ENCODE data around the gene FAM107B.

The FAM107B gene

GRCh38 chr10:14674376-14675050 lies 100.2 kb downstream of the FAM107B start:
- Mint-ChIP-seq H3K9me3 (no peaks in the 10 kb centered on the region), H3K4me3 (no peak overlapping the region), H3K27ac (peak overlapping the region; percentile 42 to 68 (median 44)), H3K36me3 (ENCODE audit: low read depth) (no peaks in the 10 kb centered on the region), H3K27me3 (ENCODE audit: low read depth) (peaks cover 7% of the 10 kb centered on the region), H3K4me1 (peaks cover 18% of the 10 kb centered on the region)
- TF ChIP-seq, protein P1, sequence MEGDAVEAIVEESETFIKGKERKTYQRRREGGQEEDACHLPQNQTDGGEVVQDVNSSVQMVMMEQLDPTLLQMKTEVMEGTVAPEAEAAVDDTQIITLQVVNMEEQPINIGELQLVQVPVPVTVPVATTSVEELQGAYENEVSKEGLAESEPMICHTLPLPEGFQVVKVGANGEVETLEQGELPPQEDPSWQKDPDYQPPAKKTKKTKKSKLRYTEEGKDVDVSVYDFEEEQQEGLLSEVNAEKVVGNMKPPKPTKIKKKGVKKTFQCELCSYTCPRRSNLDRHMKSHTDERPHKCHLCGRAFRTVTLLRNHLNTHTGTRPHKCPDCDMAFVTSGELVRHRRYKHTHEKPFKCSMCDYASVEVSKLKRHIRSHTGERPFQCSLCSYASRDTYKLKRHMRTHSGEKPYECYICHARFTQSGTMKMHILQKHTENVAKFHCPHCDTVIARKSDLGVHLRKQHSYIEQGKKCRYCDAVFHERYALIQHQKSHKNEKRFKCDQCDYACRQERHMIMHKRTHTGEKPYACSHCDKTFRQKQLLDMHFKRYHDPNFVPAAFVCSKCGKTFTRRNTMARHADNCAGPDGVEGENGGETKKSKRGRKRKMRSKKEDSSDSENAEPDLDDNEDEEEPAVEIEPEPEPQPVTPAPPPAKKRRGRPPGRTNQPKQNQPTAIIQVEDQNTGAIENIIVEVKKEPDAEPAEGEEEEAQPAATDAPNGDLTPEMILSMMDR (IDR thresholded peaks at IDR 0.05; ENCODE audit: unreplicated experiment in 3 of 3), result no peak

GRCh38 chr10:14673189-14673861 lies 101.4 kb downstream of the FAM107B start:
- H3K9me3 Mint-ChIP-seq, result no peaks in the 10 kb centered on the region
- H3K4me1 Mint-ChIP-seq, result peaks cover 18% of the 10 kb centered on the region
- peak overlapping the region in 2 of 3 experiments; percentile 4 to 14 for H3K4me3 Mint-ChIP-seq
- H3K36me3 Mint-ChIP-seq (ENCODE audit: low read depth), result no peaks in the 10 kb centered on the region
- peak overlapping the region; percentile 34 to 44 (median 42) for H3K27ac Mint-ChIP-seq
- H3K27me3 Mint-ChIP-seq (ENCODE audit: low read depth), result peaks cover 7% of the 10 kb centered on the region
- TF ChIP-seq, protein P1 (IDR thresholded peaks at IDR 0.05; ENCODE audit: unreplicated experiment in 3 of 3), result no peak

- Mint-ChIP-seq H3K27me3 (ENCODE audit: low read depth) (peaks cover 10% of the 10 kb centered on the region), H3K27ac (peak overlapping the region in 1 of 3 experiments; percentile 38), H3K36me3 (ENCODE audit: low read depth) (no peaks in the 10 kb centered on the region), H3K4me3 (no peak overlapping the region), H3K4me1 (peaks cover 18% of the 10 kb centered on the region), H3K9me3 (no peaks in the 10 kb centered on the region)
- TF ChIP-seq, protein P1 (IDR thresholded peaks at IDR 0.05; ENCODE audit: unreplicated experiment in 3 of 3), result no peak
Measured at GRCh38 chr10:14671386-14671831, 103.3 kb downstream of the FAM107B start.

- TF ChIP-seq, protein P1 (IDR thresholded peaks at IDR 0.05; ENCODE audit: unreplicated experiment in 3 of 3), result no peak
- Mint-ChIP-seq H3K4me3 (no peak overlapping the region), H3K27ac (peak overlapping the region; percentile 19 to 57 (median 38)), H3K27me3 (ENCODE audit: low read depth) (peaks cover 8% of the 10 kb centered on the region), H3K36me3 (ENCODE audit: low read depth) (no peaks in the 10 kb centered on the region), H3K4me1 (peaks cover 20% of the 10 kb centered on the region), H3K9me3 (peaks cover 4% of the 10 kb centered on the region)
Measured at GRCh38 chr10:14670551-14671240, 104.0 kb downstream of the FAM107B start.

- H3K4me3 Mint-ChIP-seq, result no peak overlapping the region
- H3K27ac Mint-ChIP-seq, result peak overlapping the region in 2 of 3 experiments; percentile 8 to 13
- H3K36me3 Mint-ChIP-seq (ENCODE audit: low read depth), result no peaks in the 10 kb centered on the region
- TF ChIP-seq, protein P1 (IDR thresholded peaks at IDR 0.05; ENCODE audit: unreplicated experiment in 3 of 3), result no peak
- H3K9me3 Mint-ChIP-seq, result peaks cover 4% of the 10 kb centered on the region
- H3K27me3 Mint-ChIP-seq (ENCODE audit: low read depth), result peaks cover 8% of the 10 kb centered on the region
- H3K4me1 Mint-ChIP-seq, result peaks cover 30% of the 10 kb centered on the region
Measured at GRCh38 chr10:14669576-14669975, 105.1 kb downstream of the FAM107B start.

Data from nephron (organoid).